Measurements from ENCODE around the gene CDK5.

Gene CDK5

DNA sequence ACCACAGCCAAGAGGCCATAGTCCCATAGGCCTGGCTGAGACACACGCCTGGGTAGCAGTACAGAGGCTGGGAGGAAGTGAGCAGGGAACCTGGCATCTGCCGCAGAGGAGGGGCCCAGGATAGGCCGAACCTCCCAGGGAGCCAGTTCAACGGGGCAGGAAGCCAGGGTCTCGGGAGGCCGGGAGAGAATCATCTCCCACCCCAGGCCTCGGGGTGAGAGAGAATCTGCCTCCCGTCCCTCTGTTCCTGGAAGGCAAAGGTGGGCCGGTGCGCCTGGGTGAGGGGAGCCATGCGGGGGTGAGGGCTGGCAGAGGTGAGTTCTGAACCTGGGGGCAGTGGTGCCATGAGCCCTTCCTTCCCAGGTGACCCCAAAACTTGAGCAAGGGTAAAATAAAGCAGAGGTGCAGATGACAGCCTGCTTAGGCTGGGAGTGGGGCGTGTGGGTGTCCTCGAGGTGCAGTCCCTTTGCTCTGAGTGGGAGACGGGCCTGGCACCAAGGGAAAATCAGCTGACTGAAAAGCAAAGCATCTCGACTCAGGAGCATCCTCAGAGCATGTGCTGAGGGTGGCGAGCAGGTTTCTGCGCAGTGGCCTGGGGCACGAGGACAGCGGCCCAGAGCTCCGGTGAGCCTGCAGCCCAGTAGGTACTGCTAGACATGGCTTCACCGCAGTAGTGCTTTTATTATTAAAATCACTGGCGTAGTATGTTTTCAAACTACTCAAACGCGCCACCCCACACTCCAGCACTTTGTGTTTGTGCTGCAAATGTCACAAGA, 44.1 kb upstream of the CDK5 start:
- no CpG with 5 or more reads among the region's 24 CpGs for WGBS (ENCODE audit: extremely low coverage, insufficient coverage, insufficient read length)
- H4K12ac ChIP-seq (ENCODE audit: low read depth, low read length): no peak overlapping the region
- no peak overlapping the region for H2BK120ac ChIP-seq (ENCODE audit: insufficient read depth, low read length, poor library complexity)
- DNase-seq: no peak
- H4K8ac ChIP-seq (ENCODE audit: low read depth, low read length): no peak overlapping the region
- no peak overlapping the region for H3K23ac ChIP-seq (ENCODE audit: low read length)
- peaks cover 5% of the 10 kb centered on the region for H3K79me2 ChIP-seq (ENCODE audit: control insufficient read depth, insufficient read depth, low read length, poor library complexity)
- H3K4ac ChIP-seq (ENCODE audit: low read depth, low read length): no peak overlapping the region
- peaks cover 11 to 12% of the 10 kb centered on the region in 2 experiments for H3K36me3 ChIP-seq (ENCODE audit: control insufficient read depth in 1 of 2, insufficient read depth in 2 of 2, low read length in 2 of 2)
- no peaks in the 10 kb centered on the region for H3K79me1 ChIP-seq (ENCODE audit: low read length)
- H3K4me1 ChIP-seq (ENCODE audit: control insufficient read depth in 1 of 2, insufficient read depth in 2 of 2, low read length in 2 of 2): no peaks in the 10 kb centered on the region
- H3K4me2 ChIP-seq (ENCODE audit: low read length): no peak overlapping the region
- H2AK5ac ChIP-seq (ENCODE audit: low read length): no peak overlapping the region
- no peak overlapping the region for H2AFZ ChIP-seq (ENCODE audit: insufficient read depth, low read length, poor library complexity)
- no peaks in the 10 kb centered on the region for H3K9me3 ChIP-seq (ENCODE audit: insufficient read depth, low read depth, low read length)
- H3K27me3 ChIP-seq (ENCODE audit: insufficient read depth, low read length): no peaks in the 10 kb centered on the region
- no peak overlapping the region for H2BK5ac ChIP-seq (ENCODE audit: low read depth, low read length, poor library complexity)
- H3K14ac ChIP-seq (ENCODE audit: low read length): no peak overlapping the region
- no peak overlapping the region for H3K9ac ChIP-seq (ENCODE audit: low read length)
- H3K18ac ChIP-seq (ENCODE audit: low read length): no peak overlapping the region
- no peak overlapping the region for H4K91ac ChIP-seq (ENCODE audit: low read depth, low read length)
- H3K27ac ChIP-seq (ENCODE audit: low read depth, low read length): no peak overlapping the region
- H2BK12ac ChIP-seq (ENCODE audit: low read length): no peak overlapping the region
- H3K4me3 ChIP-seq (ENCODE audit: low read depth, low read length): no peak overlapping the region

GRCh38 chr7:151100921-151101320, 43.2 kb upstream of the CDK5 start:
- H2AFZ ChIP-seq (ENCODE audit: insufficient read depth, low read length, poor library complexity): no peak overlapping the region
- H3K79me2 ChIP-seq (ENCODE audit: control insufficient read depth, insufficient read depth, low read length, poor library complexity): peaks cover 7% of the 10 kb centered on the region
- H2AK5ac ChIP-seq (ENCODE audit: low read length): no peak overlapping the region
- no peak overlapping the region for H2BK5ac ChIP-seq (ENCODE audit: low read depth, low read length, poor library complexity)
- WGBS (ENCODE audit: extremely low coverage, insufficient coverage, insufficient read length): no CpG with 5 or more reads among the region's 10 CpGs
- H2BK12ac ChIP-seq (ENCODE audit: low read length): no peak overlapping the region
- peak overlapping the region; percentile 15 for H3K4ac ChIP-seq (ENCODE audit: low read depth, low read length)
- no peak overlapping the region for H3K4me3 ChIP-seq (ENCODE audit: low read depth, low read length)
- H3K14ac ChIP-seq (ENCODE audit: low read length): no peak overlapping the region
- no peak overlapping the region for H3K4me2 ChIP-seq (ENCODE audit: low read length)
- no peak overlapping the region for H3K27ac ChIP-seq (ENCODE audit: low read depth, low read length)
- no peaks in the 10 kb centered on the region for H3K27me3 ChIP-seq (ENCODE audit: insufficient read depth, low read length)
- H3K79me1 ChIP-seq (ENCODE audit: low read length): no peaks in the 10 kb centered on the region
- H3K36me3 ChIP-seq (ENCODE audit: control insufficient read depth in 1 of 2, insufficient read depth in 2 of 2, low read length in 2 of 2): peaks cover 9 to 10% of the 10 kb centered on the region in 2 experiments
- no peak overlapping the region for H3K23ac ChIP-seq (ENCODE audit: low read length)
- H4K91ac ChIP-seq (ENCODE audit: low read depth, low read length): no peak overlapping the region
- no peak overlapping the region for H2BK120ac ChIP-seq (ENCODE audit: insufficient read depth, low read length, poor library complexity)
- H4K12ac ChIP-seq (ENCODE audit: low read depth, low read length): no peak overlapping the region
- H3K18ac ChIP-seq (ENCODE audit: low read length): no peak overlapping the region
- no peaks in the 10 kb centered on the region for H3K9me3 ChIP-seq (ENCODE audit: insufficient read depth, low read depth, low read length)
- no peak overlapping the region for H3K9ac ChIP-seq (ENCODE audit: low read length)
- no peak for DNase-seq
- no peaks in the 10 kb centered on the region for H3K4me1 ChIP-seq (ENCODE audit: control insufficient read depth in 1 of 2, insufficient read depth in 2 of 2, low read length in 2 of 2)
- no peak overlapping the region for H4K8ac ChIP-seq (ENCODE audit: low read depth, low read length)

DNA sequence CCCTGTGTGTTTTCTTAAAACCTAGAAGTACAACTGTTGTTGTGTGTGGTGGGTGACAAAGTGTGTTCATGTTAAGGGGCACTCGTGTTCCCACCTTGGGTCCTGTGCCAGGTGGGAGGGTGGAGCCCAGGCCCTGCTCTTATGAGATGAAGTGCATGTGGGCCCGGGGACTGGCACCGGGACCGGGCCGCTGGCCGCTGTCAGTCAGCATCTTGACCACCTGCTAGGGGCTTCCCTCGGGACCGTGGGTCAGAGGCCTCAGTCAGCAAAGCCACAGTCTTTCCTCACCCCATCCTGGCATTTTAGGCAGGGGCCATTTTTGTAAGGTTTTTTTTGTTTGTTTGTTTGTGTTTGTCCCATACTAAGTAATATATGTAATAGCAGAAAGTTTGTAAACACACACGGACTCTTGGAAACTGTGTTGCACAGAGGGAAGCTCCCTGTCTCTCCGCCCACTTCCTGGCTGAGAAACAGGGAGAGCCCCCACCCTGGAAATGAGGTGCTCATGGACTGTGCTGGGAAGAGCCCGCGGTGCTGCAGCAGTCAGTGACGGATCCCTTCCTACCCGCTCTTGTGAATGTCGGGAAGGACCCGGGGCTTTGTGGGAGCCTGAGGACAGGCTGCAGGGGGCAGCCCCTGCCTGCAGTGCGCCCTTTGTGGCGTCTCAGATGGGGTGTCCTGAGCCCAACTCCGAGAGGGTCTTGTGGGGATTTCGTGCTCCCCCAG, 42.0 kb upstream of the CDK5 start:
- no peak overlapping the region for H3K4me2 ChIP-seq (ENCODE audit: low read length)
- no peaks in the 10 kb centered on the region for H3K79me1 ChIP-seq (ENCODE audit: low read length)
- H3K14ac ChIP-seq (ENCODE audit: low read length): no peak overlapping the region
- no peak for DNase-seq
- no peaks in the 10 kb centered on the region for H3K9me3 ChIP-seq (ENCODE audit: insufficient read depth, low read depth, low read length)
- no peak overlapping the region for H4K8ac ChIP-seq (ENCODE audit: low read depth, low read length)
- no peaks in the 10 kb centered on the region for H3K27me3 ChIP-seq (ENCODE audit: insufficient read depth, low read length)
- H3K4me1 ChIP-seq (ENCODE audit: control insufficient read depth in 1 of 2, insufficient read depth in 2 of 2, low read length in 2 of 2): no peaks in the 10 kb centered on the region
- H2BK120ac ChIP-seq (ENCODE audit: insufficient read depth, low read length, poor library complexity): no peak overlapping the region
- H3K9ac ChIP-seq (ENCODE audit: low read length): no peak overlapping the region
- no peak overlapping the region for H3K27ac ChIP-seq (ENCODE audit: low read depth, low read length)
- H3K79me2 ChIP-seq (ENCODE audit: control insufficient read depth, insufficient read depth, low read length, poor library complexity): peaks cover 7% of the 10 kb centered on the region
- H4K91ac ChIP-seq (ENCODE audit: low read depth, low read length): no peak overlapping the region
- peaks cover 7 to 8% of the 10 kb centered on the region in 2 experiments for H3K36me3 ChIP-seq (ENCODE audit: control insufficient read depth in 1 of 2, insufficient read depth in 2 of 2, low read length in 2 of 2)
- no peak overlapping the region for H3K23ac ChIP-seq (ENCODE audit: low read length)
- no peak overlapping the region for H3K18ac ChIP-seq (ENCODE audit: low read length)
- no peak overlapping the region for H4K12ac ChIP-seq (ENCODE audit: low read depth, low read length)
- no peak overlapping the region for H3K4ac ChIP-seq (ENCODE audit: low read depth, low read length)
- H2BK5ac ChIP-seq (ENCODE audit: low read depth, low read length, poor library complexity): no peak overlapping the region
- no CpG with 5 or more reads among the region's 20 CpGs for WGBS (ENCODE audit: extremely low coverage, insufficient coverage, insufficient read length)
- H2BK12ac ChIP-seq (ENCODE audit: low read length): no peak overlapping the region
- no peak overlapping the region for H3K4me3 ChIP-seq (ENCODE audit: low read depth, low read length)
- no peak overlapping the region for H2AK5ac ChIP-seq (ENCODE audit: low read length)
- no peak overlapping the region for H2AFZ ChIP-seq (ENCODE audit: insufficient read depth, low read length, poor library complexity)

- Histone ChIP-seq H3K4ac (ENCODE audit: low read depth, low read length) (peak overlapping the region; percentile 37), H2BK120ac (ENCODE audit: insufficient read depth, low read length, poor library complexity) (no peak overlapping the region), H3K23ac (ENCODE audit: low read length) (no peak overlapping the region), H4K8ac (ENCODE audit: low read depth, low read length) (no peak overlapping the region), H2BK12ac (ENCODE audit: low read length) (no peak overlapping the region), H2BK5ac (ENCODE audit: low read depth, low read length, poor library complexity) (no peak overlapping the region), H2AFZ (ENCODE audit: insufficient read depth, low read length, poor library complexity) (no peak overlapping the region), H3K18ac (ENCODE audit: low read length) (no peak overlapping the region), H3K9ac (ENCODE audit: low read length) (no peak overlapping the region), H4K12ac (ENCODE audit: low read depth, low read length) (no peak overlapping the region), H3K79me1 (ENCODE audit: low read length) (no peaks in the 10 kb centered on the region), H3K79me2 (ENCODE audit: control insufficient read depth, insufficient read depth, low read length, poor library complexity) (peaks cover 10% of the 10 kb centered on the region), H3K4me3 (ENCODE audit: low read depth, low read length) (no peak overlapping the region), H2AK5ac (ENCODE audit: low read length) (no peak overlapping the region), H3K27ac (ENCODE audit: low read depth, low read length) (no peak overlapping the region), H3K27me3 (ENCODE audit: insufficient read depth, low read length) (no peaks in the 10 kb centered on the region), H3K9me3 (ENCODE audit: insufficient read depth, low read depth, low read length) (no peaks in the 10 kb centered on the region), H3K14ac (ENCODE audit: low read length) (no peak overlapping the region), H3K36me3 (ENCODE audit: control insufficient read depth in 1 of 2, insufficient read depth in 2 of 2, low read length in 2 of 2) (peaks cover 7 to 12% of the 10 kb centered on the region in 2 experiments), H3K4me2 (ENCODE audit: low read length) (no peak overlapping the region), H3K4me1 (ENCODE audit: control insufficient read depth in 1 of 2, insufficient read depth in 2 of 2, low read length in 2 of 2) (peaks cover 5 to 7% of the 10 kb centered on the region in 2 experiments), H4K91ac (ENCODE audit: low read depth, low read length) (no peak overlapping the region)
- no peak for DNase-seq
- WGBS (ENCODE audit: extremely low coverage, insufficient coverage, insufficient read length): no CpG with 5 or more reads among the region's 17 CpGs
Measured at GRCh38 chr7:151095828-151096475, 38.3 kb upstream of the CDK5 start.
